Fibroblast of skin of abdomen (primary cell): ENCODE measurements around the gene PTPRM.

Experiments used
- DNase-seq: peaks from one replicate; pipeline ENCODE4 v3.0.0-alpha.2; 2013

The PTPRM gene

DNA sequence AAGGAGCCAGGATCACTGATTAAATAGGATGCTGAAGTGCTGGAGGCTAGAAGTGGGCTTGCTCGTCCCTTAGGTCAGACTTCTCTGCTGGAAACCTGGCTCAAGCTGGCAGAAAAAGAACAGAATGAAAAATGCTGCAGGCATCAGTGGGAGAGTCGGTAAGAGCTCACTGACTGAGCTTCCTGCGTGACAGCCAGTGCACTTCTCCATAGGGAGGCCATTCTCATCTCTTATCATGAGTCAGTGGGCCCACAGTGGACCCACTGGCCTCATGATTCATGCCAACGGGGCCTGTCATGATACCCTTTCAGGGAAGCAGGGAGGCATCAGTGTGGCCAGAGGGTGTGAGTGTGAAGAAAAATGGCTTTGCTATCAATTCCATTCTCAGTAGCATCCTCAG lies 498.2 kb downstream of the PTPRM start:
- no peak for DNase-seq

DNA sequence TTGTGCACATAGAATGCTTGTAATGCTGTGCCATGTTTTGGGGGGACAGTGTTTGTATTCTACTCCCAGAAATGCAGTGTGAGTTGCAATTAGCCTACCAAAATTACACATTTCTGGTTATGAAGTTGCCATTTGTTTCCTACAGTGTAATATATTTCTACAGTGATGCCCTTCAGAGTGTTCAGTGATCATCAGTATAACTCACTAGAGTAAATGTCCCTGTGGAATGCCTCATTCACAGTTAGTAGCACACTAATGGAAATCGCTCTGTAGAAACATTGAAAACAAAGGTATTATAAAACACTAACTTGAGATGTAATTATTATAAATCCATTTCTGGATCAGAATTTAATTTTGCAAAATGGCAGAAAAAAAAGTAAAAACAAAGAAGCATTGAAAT lies 498.7 kb downstream of the PTPRM start:
- no peak for DNase-seq

DNA sequence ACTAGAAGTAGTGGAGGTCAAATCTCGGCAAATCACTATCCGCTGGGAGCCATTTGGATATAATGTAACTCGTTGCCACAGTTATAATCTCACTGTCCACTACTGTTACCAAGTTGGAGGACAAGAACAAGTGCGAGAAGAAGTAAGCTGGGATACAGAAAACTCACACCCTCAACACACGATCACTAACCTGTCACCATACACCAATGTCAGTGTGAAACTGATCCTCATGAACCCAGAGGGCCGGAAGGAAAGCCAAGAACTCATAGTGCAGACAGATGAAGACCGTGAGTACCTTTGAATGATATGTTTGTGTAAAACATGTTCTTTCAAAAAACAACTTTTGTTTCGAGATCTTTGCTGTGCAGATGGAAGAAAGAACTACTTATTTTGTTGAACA lies 502.6 kb downstream of the PTPRM start:
- DNase-seq = no peak

DNA sequence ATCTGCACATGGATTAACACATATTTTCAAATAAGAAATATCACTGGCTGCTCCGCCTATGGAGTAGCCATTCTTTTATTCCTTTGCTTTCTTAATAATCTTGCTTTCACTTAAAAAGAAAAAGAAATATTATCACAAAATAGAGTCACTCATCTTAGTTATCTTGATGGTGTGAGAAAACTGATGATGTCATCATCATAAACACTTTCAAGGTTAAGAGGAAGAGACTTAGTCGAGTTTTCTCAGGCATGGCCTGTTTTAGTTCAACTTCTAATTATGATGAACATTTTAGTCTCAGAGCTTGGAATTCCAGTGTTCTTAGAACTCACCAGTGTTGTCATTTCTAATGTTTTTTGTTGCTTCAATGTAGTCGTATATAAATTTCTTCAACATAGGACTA lies 506.1 kb downstream of the PTPRM start:
- no peak for DNase-seq

DNA sequence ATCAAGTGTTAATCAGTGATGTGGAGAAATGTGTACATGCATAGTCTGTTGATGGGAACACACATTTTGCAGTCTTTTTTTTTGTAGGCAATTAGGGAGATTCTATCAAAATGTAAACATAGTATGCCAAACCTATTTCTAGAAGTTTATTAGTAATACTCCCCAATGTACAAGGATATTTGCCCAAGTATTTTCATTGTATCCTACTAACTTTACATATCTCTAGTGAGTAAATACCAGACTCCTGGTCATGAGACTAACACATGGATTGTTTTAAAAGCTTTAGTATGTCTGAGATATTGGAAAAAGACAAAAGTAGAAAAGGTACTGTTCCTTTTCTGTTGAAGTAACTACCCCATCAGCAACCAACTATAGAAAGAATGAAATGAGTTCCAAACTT lies 513.0 kb downstream of the PTPRM start:
- no peak for DNase-seq

DNA sequence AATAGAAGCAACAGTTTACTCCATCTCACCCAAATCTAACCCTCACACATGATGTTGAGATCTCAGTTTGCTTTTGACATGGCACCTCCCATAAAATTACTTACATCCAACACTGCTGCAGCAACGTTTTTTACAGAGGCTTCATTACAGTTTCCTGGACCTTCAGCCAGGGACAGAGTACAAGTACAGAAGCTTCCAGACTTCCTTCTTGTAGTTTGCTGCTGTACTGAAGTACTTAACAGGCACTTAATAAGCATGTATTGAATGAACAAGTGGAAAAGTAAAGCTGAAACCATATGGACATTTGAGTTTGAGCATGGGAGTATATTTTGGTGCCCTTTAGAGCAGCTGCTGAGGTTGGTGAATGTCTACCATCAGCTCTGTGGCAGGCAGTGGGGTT lies 514.2 kb downstream of the PTPRM start:
- no peak for DNase-seq

DNA sequence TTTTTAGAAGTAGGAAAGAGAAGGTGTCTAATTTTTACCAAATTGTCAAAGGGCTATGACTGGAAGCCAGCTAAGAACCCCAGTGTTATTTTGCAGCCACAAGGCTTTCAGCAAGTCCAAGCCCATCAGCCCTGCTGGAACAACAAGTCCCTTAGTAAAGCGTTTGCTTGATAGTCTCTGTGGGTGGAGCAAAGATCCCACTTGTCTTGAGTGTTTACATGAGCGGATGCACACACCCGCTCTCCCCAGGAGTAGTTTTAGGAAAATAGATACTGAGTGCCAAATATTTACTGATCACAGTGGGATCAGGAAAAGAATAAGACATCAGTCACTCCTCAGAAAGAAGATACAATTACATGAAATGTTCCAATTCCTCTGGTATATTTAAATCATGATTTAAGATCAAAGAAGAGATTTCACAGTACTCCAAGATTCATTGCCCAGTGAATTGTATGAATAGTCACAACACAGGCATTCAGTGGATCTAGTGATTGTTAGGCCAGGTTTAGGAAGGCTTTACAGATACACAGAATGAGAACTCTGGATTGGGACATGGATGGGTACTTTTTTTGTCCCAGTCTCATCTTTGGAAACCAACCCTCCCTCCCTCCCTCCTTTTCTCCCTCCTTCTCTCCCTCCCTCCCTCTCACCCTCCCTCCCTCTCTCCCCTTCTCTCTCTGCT lies 514.9 kb downstream of the PTPRM start:
- DNase-seq = no peak

DNA sequence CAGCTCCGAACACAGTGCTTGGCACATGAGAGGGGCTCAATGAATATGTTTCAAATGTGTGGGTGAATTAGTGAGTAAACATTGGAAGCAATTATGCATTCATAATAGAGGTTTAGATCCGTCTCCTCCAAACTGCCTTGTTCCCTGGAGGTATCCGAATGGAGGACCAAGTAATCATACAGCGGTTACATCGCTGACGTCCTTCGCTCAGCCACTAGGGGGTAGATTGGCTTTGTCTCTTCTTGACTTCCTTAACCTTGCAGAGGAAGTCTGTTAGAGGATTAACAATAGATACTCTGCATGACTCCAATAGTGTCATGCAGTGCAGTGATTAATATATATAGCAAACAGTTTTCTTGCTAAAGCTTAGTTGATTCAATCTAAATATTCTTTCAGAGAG lies 517.0 kb downstream of the PTPRM start:
- peak; percentile 49 for DNase-seq

DNA sequence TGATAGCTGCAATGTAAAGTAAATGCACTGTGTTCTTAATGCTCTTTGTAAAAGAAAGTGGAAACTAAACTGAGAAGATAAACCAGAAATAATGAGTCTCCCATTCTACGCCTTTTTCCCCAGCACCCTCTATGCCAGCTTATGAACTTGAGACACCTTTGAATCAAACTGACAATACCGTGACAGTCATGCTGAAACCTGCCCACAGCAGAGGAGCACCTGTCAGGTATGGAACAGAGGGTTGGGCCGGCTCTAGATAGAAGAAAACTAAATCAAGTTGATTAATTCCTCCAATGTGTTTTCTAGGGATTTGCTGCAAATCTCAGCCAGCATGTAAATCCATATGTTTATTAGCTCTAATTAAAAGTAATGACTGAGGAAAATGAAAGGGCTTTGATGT lies 521.5 kb downstream of the PTPRM start:
- DNase-seq = no peak

DNA sequence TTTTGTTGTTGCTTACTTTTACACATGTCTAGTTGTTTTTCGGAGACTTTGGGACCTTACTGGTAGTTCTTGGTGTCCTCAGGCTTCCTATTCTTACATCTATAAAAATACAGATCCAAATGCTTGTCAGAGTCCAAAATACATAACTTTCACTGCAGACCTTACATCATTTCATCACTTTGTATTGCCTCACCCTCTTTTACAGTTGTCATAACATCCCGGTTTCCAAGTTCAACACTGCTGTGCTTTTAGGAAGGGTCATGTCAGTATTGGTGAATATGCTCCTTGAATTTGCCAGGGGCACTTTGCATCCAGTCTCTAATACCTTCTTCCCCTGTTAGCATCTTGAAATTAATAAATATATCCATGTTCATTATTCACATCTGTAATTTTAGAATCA lies 523.9 kb downstream of the PTPRM start:
- no peak for DNase-seq

DNA sequence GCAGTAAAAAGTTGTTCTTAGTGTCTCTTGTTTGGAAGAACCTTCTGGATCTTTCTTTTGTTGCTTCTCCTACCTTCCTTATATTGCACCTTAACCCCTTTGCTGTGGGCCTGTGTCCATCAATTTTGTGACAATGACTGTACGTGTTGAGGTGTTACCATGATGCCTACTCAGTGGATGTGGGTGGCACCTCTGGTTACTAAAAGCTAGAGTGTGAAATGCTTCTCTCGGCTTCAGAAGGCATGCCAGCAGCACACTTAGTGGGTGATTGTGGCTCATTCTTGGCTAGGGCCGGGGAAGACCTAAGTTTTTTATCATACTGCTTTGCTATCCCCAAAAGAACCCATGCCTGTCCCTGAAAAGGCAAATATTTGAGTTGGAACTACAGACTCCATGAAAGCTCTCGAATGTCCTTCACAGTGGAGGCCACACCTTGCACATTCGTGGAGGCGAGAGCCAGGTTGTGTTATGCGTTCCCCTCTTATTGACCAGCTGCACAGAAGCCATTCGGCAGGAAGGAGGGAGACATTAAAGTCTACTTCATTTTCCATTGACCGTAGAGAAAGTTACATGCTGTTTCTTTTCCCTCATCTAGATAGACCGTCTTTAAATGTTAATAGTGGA lies 528.9 kb downstream of the PTPRM start:
- DNase-seq = no peak

DNA sequence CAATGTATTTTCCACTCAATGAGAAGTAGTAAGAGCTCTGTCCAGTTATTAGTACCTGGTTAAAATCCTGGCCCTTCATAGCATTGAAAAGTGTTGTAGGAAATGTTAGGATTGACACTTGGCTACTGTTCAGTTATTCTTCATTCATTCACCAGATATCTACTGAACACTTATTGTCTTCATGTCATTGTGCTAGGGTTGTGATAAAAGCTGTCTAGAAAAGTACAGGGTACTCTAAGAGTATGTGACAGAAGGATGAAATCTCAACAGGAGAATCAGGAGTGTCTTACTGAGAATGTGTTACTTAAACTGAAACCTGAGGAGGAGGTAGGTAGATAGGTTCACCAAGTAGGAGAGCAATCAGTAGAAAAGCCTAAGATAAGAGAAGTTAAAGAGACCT lies 530.3 kb downstream of the PTPRM start:
- no peak for DNase-seq

DNA sequence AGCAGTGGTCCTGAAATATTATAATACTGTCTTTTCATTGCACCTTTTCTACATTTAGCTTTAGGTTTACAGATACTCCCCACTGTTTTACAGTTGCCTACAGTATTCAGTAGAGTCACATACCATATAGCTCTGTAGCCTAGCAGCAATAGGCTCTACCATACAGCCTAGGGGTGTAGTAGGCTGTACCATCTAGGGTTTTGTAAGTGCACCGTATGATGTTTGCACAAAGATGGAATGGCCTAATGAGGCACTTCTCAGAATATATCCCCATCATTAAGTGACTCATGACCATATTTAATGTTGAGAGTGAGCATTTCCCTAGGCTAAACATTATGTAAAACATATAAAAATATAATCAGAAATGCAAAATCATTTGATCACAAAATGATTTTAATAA lies 530.8 kb downstream of the PTPRM start:
- DNase-seq = no peak

DNA sequence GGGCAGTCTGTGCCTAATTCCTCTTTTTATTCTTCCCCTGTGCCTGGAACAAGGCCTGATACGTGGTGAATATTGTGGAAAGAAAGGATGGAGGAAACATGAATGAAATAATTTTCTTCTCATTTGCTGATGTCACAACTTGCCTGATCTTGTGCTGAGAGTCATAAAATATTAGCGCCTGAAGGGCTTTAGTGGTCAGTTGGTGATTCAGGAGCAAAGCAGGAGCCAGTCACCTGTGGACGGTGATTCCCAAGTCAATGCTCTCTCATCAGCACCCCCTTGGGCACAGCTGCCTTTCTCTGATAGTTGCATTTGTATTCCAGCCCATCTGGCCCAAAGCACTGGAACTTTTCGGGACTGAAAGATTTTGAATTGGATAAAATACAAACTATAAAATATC lies 539.5 kb downstream of the PTPRM start:
- no peak for DNase-seq

DNA sequence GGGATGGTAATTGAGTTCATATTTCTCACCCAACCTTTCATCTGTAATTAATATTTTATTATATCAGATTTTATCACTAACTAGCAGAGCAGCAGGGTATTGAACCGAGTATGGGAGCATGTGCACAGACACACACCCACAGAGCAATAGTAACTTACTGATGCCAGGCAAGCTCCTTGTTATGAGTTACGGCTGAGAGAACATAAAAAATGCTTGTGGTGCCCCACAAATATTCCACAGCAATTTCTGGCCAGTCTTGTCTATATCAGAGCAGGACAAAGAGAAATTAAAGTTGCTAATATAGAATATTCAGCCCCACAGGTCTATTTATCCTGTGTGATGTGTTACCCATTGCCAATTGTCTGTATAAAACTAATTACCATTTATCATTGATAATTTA lies 540.3 kb downstream of the PTPRM start:
- peak; percentile 49 for DNase-seq

DNA sequence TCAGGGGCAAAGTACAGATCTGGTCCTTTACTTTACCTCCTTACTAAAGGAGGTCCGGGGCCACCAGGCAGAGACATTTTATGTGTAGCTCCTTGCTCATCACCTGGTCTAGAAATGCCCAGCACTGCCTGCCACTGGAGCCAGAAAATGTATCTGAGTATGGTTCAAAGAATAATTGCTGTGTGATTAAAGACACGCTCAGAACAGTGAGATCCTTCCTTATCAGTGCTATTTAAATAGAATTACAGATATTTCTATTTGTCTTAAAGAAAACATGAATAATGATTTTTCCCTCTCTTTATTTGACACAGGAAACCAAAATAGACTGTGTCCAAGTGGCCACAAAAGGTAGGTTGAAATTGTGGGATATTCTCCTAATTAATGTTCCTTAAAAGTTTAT lies 547.4 kb downstream of the PTPRM start:
- DNase-seq = no peak

DNA sequence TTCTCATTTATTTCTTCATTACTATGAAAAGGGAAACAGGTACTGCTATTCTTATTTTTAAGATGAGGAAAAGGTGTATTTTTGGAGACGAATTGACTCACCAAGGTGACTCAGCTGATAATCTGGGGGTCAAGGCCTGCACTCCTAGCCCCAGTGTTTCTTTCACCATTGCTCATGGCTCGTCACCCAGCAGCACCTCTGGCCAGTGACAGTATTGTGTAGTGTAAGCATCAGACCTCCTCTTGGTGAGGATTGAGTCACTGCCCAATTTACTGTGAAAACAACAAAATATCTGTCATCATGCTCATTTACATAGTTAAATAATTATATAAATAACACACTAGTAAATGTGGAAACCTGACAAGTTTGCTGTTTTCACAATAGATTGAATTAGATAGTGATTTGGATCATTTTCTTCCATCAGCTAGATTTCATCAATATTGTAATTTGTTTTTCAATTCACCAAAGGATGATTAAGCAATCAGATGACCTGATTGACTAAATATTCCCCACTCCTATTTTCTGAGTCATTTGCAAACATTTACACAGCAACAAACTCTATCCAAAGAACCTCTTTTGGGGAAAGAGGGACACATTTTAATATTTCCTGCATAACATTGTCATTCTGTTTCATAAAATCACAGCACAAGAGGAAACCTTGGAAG lies 549.4 kb downstream of the PTPRM start:
- DNase-seq = peak; percentile 12

DNA sequence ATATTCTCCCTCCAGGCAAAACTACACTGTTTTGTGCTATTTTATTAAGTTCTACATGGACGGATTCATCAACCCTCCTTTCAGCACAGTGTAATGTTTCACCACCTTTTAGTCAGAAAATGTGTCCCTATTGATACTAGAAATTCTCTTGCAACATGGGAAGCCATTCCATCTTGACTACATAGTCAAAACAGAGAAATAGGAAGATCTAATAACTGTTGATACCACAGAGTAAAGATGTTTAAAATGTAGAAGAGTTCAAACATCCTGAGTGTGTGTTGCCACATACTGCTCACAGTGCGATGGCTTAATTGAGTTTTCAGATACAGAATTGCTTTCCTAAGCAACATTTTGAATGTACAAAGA lies 549.9 kb downstream of the PTPRM start:
- DNase-seq = no peak

DNA sequence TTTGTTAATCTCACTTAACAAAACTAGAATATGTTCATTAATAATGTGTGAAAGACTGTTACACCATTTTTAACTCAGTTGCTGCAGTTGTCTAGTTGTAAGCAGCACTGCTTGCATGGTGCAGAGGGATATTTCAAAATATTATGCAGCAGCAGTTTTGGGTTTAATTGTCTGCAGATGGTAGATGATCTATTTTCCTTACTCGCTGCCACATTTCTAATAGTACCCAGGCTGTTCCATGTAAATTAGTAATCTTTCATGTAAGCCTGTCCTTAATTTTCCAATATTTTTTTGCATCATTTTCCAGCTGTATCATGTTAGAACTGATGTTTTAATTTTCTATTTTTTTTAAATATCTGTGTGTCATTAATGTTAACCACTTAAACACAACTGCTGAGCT lies 554.0 kb downstream of the PTPRM start:
- DNase-seq = peak; percentile 24

DNA sequence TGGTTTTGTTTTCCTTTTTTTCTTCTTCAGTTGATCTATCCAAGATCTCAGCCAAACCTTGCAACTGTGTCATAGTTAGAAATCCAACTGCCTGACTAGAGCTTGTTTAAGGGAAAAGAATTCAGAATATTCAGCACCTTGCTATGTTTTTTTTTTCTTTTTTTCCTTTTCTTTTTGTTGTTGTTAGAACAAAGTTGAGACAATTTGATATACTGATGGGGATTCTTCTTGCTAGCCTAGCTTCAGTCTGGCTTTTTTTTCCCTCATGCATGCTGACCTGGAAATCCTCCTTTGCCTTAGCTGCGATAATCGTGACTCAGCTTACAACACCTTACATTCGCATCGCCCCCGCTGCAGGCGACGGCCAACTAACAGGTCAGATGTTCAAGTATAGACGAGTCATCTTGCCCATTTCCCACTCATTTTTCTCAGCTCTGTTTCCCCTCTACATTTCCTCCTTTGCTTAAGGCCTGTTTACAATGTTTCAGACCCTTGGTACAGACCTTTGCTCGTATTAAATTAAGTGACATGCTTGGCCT lies 554.9 kb downstream of the PTPRM start:
- peak; percentile 73 for DNase-seq

DNA sequence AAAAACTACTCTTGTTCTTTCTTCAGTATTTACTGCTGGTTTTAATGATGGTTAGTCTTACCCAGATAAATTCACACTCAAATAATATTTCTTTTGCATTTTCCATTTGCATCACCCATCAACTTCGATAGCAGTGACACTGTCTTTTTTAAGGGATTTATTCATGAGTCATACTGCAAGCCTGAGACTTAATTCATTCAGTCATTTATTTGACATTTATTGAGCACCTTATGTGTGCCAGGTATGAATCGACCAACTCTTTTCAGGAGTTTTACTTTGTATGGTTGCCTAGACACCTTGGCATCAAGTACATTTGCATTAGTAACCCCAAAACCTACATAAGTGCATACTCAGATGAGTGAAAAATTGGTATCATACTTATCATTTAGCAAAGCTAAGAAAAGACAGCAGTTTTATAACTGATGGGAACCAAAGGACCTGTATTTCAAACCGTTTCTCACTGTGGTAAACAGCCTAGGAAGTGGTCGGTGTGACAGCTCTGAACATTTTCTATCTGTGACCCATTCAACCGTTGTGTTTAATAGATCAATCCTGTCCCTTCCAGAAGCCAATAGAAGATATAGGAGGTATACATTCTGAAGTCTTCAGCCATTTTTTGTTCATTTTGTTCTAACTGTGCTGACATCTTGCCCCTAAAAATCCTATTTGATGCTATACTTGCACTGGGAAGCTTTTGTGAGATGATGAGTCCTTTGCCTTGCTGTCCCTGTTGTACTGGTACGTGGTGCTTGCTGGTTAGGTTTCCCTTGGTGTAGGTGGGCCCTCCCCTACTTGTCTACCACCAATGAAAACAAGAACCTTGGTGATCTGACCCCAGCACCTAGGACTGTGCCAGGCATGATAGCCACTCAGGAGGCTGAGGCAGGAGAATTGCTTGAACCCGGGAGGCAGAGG lies 557.4 kb downstream of the PTPRM start:
- DNase-seq = no peak

DNA sequence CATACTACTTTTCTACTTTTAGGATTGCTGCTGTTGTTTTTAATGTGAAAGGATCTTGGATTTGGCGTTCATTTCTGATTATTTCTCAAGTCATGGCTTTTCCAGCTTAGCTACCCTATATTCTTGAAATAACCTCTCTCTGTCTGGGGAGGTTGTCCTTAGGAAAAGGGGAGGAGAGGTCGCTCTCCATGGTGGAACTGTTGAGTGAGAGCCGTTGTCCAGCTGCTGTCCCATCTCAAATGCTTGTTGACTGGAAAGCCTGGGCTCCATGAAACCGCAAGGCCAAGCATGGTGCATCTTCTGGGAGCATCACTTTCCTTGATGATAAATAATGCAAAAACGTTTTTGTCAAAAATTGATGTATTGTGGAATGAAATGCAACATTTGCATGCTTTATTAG lies 563.0 kb downstream of the PTPRM start:
- DNase-seq = no peak

DNA sequence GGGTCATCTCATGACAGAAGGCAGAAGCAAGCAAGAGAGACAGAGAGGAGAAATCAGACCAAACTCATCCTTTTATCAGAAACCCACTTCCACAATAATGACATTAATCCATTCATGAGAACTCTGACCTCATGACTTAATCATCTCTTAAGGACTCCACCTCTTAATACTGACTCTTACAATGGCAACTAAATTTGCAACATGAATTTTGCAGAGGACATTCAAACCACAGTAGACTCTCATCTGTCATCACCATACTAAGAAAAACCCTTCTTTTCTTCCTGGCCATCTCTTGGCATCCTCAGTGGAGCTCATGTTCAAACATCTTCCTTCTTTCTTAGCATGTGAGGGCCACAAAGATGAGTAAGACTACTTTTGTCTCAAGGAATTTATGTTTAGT lies 565.9 kb downstream of the PTPRM start:
- no peak for DNase-seq
